ENCODE measurements around the gene JUNB. TPM values are rescaled to one million over a fixed set of nuclear protein-coding genes. Genes with fewer than 3 reads are reported as not detected.
A peak's percentile ranks its signal among the peaks of the same experiment; 100 is the strongest.

The JUNB gene
- total and polyA plus RNA-seq, 2 of the 13 experiments (the other 11 are each of a cell fraction or from before 2014, with no cell fraction given) = 7.7 to 8.2 TPM

- no peak for TF ChIP-seq DMTF1 (CRISPR knock-in tag; IDR thresholded peaks at IDR 0.05)
- peak; percentile 43; the same call in 1 of the 2 replicates for TF ChIP-seq ZNF589 (CRISPR knock-in tag; conservative IDR thresholded peaks at IDR 0.05)
- no peak for TF ChIP-seq REST (IDR thresholded peaks at IDR 0.05; ENCODE audit: borderline replicate concordance in 1 of 2, low read depth in 1 of 2, low read length in 2 of 2)
- TF ChIP-seq ASH2L (IDR thresholded peaks at IDR 0.05; ENCODE audit: insufficient read length, low read depth, low read length) = no peak
- TF ChIP-seq NCOA5 (CRISPR knock-in tag; IDR thresholded peaks at IDR 0.05) = no peak
- no peak for TF ChIP-seq ZNF160 (CRISPR knock-in tag; IDR thresholded peaks at IDR 0.05)
- TF ChIP-seq HNF1B (CRISPR knock-in tag; IDR thresholded peaks at IDR 0.05) = no peak
- peak; percentile 21; the same call in 1 of the 2 replicates for TF ChIP-seq ZNF546 (CRISPR knock-in tag; conservative IDR thresholded peaks at IDR 0.05)
- TF ChIP-seq ZNF776 (CRISPR knock-in tag; IDR thresholded peaks at IDR 0.05) = no peak; the same call in 1 of the 2 replicates
- TF ChIP-seq KLF11 (CRISPR knock-in tag; IDR thresholded peaks at IDR 0.05) = no peak
- TF ChIP-seq ZXDC (CRISPR knock-in tag; IDR thresholded peaks at IDR 0.05) = no peak
- no peak for TF ChIP-seq ZBTB34 (CRISPR knock-in tag; IDR thresholded peaks at IDR 0.05)
- TF ChIP-seq HCFC1 (IDR thresholded peaks at IDR 0.05; ENCODE audit: low read depth, low read length) = no peak
- TF ChIP-seq ETV5 (CRISPR knock-in tag; IDR thresholded peaks at IDR 0.05; ENCODE audit: borderline replicate concordance) = peak; percentile 89
Measured at GRCh38 chr19:12778017-12778904, 13.0 kb upstream of the JUNB start (continued).

All from HepG2 (cell line).